Neutrophil (primary cell): ENCODE data around the gene ZNF93.
"Not testable (repeated sequence)": the region's sequence is repeated elsewhere in the genome, so short reads cannot be mapped to it uniquely, and the experiment has no call there.

Experiments used
- H3K27ac ChIP-seq: fragments of 200-600 bp; sonication (generic); 2 replicates; pipeline ENCODE4 v1.5.1; 2016; ENCODE audit warnings: mild to moderate bottlenecking, moderate library complexity
- H3K27me3 ChIP-seq: fragments of 200-600 bp; sonication (generic); 2 replicates; pipeline ENCODE4 v1.6.0; 2016; ENCODE audit warnings: mild to moderate bottlenecking
- H3K36me3 ChIP-seq: fragments of 200-600 bp; sonication (generic); 2 replicates; pipeline ENCODE4 v1.5.1; 2017
- H3K4me1 ChIP-seq, 2 experiments: fragments of 200-600 bp in 1 of 2; sonication (generic) in 1 of 2; 1 replicate in 1 of 2; 2 replicates in 1 of 2; pipeline versions ENCODE4 v1.5.1 to v1.6.1; 2013 to 2016; ENCODE audit warnings: low read depth in 1 of 2, low read length in 1 of 2, mild to moderate bottlenecking in 1 of 2, moderate library complexity in 1 of 2; ENCODE audit not compliant: control insufficient read depth in 1 of 2, insufficient read depth in 1 of 2
- H3K4me3 ChIP-seq, 2 experiments: fragments of 200-600 bp in 1 of 2; sonication (generic) in 1 of 2; 1 replicate in 1 of 2; 2 replicates in 1 of 2; pipeline ENCODE4 v1.5.1; 2013 to 2016; ENCODE audit warnings: low read depth in 1 of 2, low read length in 1 of 2, mild to moderate bottlenecking in 1 of 2, moderate library complexity in 1 of 2
- H3K9me3 ChIP-seq: fragments of 200-600 bp; sonication (generic); 2 replicates; pipeline ENCODE4 v1.5.1; 2016
- TF ChIP-seq, protein P1 (sequence below): fragments of 200-600 bp; sonication (generic); IDR thresholded peaks from 2 replicates; pipeline ENCODE4 v1.5.1; 2016; ENCODE audit warnings: antibody characterized with exemption

Gene ZNF93

DNA sequence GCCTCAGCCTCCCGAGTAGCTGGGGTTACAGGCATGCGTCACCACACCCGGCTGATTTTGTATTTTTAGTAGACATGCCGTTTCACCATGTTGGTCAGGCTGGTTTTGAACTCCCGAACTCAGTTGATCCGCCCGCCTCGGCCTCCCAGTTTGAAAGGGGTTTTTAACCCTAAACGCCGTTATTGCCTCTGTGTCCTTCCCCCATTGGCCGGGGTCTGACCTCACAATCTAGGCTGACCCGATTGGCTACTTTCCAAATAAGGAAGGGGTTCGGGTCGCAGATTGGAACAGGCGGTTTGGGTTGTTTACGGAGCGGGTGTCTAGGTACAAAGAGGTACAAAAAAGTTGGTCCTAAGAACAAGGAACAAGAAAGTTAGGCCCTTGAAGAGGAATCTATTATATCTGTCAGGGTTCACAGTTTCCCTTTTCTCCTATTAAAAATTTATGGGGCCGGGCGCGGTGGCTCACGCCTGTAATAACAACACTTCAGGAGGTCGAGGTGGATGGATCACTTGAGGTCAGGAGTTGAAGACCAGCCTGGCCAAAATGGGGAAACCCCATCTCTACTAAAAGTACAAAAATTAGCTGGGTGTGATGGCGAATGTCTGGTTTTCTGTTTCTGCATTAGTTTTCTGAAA lies 34.0 kb upstream of the ZNF93 start:
- no peaks in the 10 kb centered on the region for H3K27me3 ChIP-seq
- H3K27ac ChIP-seq: peak overlapping the region; percentile 86
- no peaks in the 10 kb centered on the region for H3K9me3 ChIP-seq
- no peaks in the 10 kb centered on the region for H3K36me3 ChIP-seq
- TF ChIP-seq, protein P1, sequence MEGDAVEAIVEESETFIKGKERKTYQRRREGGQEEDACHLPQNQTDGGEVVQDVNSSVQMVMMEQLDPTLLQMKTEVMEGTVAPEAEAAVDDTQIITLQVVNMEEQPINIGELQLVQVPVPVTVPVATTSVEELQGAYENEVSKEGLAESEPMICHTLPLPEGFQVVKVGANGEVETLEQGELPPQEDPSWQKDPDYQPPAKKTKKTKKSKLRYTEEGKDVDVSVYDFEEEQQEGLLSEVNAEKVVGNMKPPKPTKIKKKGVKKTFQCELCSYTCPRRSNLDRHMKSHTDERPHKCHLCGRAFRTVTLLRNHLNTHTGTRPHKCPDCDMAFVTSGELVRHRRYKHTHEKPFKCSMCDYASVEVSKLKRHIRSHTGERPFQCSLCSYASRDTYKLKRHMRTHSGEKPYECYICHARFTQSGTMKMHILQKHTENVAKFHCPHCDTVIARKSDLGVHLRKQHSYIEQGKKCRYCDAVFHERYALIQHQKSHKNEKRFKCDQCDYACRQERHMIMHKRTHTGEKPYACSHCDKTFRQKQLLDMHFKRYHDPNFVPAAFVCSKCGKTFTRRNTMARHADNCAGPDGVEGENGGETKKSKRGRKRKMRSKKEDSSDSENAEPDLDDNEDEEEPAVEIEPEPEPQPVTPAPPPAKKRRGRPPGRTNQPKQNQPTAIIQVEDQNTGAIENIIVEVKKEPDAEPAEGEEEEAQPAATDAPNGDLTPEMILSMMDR: no peak
- H3K4me1 ChIP-seq: peaks cover 10 to 12% of the 10 kb centered on the region in 2 experiments
- peak overlapping the region; percentile 76 to 89 for H3K4me3 ChIP-seq

DNA sequence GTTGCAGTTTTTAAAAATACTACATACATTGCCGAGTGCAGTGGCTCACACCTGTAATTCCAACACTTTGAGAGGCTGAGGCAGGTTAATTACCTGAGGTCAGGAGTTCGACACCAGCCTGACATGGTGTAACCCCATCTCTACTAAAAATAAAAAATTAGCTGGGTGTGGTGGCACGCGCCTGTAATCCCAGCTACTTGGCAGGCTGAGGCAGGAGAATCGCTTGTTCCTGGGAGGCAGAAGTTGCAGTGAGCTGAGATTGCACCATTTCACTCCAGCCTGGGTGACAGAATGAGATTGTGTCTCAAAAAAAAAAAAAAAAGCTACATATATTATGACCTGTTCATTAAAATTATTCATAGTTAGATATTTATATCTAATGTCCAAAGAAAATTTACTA lies 30.7 kb upstream of the ZNF93 start:
- not testable (repeated sequence) for H3K4me3 ChIP-seq, H3K27me3 ChIP-seq, H3K36me3 ChIP-seq, H3K27ac ChIP-seq
- H3K4me1 ChIP-seq: peaks cover 10 to 12% of the 10 kb centered on the region in 2 experiments
- H3K9me3 ChIP-seq: peaks cover 13% of the 10 kb centered on the region

DNA sequence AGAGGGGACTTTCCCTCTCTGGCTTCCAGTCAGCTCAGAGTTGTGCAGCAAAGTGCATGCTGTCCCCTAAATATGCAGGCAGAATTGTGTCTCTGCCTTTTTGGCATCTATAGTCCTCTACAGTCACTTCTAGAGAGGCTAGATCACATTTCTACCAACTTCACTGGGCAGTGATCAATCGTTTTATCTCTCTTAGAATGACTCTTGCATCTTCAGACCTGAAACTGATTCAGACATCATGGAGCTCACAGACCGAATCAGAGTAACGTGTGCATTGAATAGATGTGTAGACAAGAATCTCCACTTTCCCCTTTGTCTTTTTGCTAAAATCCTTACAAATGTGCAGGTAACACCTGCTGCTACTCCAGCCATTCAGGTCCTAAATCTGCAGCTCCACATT lies 28.8 kb upstream of the ZNF93 start:
- no peak overlapping the region for H3K4me3 ChIP-seq
- no peaks in the 10 kb centered on the region for H3K27me3 ChIP-seq
- no peak overlapping the region for H3K27ac ChIP-seq
- TF ChIP-seq, protein P1: no peak
- H3K9me3 ChIP-seq: peaks cover 13% of the 10 kb centered on the region
- peaks cover 5 to 6% of the 10 kb centered on the region in 2 experiments for H3K4me1 ChIP-seq
- no peaks in the 10 kb centered on the region for H3K36me3 ChIP-seq

DNA sequence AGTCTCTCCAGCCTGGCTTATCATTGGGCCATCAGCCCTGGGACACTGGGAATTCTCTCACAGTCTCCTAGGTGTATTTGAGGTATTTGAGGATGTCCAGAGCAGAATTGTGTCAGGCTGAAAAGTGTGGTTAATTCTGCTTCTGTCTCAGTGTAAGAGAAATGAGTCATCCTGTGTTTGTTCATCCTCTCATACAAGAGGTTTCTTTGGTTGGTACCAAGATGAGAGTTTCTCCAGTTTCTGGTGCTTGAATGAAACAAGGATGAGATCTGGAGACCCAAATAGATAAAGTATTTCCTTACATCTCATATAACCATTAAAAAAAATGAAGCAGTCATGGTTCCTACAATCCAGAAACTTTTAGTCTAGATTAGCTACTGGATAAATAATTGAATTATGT lies 27.4 kb upstream of the ZNF93 start:
- H3K27ac ChIP-seq: no peak overlapping the region
- H3K9me3 ChIP-seq: peaks cover 13% of the 10 kb centered on the region
- no peaks in the 10 kb centered on the region for H3K27me3 ChIP-seq
- H3K4me1 ChIP-seq: no peaks in the 10 kb centered on the region
- H3K36me3 ChIP-seq: no peaks in the 10 kb centered on the region
- H3K4me3 ChIP-seq: no peak overlapping the region
- TF ChIP-seq, protein P1: no peak

DNA sequence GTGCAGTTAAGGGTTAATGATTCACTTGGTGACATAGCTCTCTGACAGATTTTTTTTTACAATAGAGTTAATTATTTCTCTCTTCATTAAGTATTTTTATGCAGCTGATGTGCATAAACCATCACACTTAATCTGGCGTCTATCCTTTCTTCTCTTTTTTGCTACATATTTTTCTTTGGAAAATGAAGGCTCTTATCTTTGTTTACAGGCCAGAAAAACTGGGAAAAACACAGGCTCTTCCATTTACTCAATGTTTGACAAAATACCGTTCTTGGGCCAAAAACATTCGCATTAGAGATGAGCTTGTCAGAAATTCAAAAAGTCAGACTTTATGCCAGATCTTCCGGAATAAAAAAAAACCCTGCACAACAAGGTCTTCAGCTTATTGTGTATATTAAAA lies 23.0 kb upstream of the ZNF93 start:
- TF ChIP-seq, protein P1: no peak
- Histone ChIP-seq H3K9me3 (peaks cover 16% of the 10 kb centered on the region), H3K36me3 (no peaks in the 10 kb centered on the region), H3K4me3 (no peak overlapping the region), H3K27me3 (no peaks in the 10 kb centered on the region), H3K27ac (no peak overlapping the region), H3K4me1 (no peaks in the 10 kb centered on the region)

DNA sequence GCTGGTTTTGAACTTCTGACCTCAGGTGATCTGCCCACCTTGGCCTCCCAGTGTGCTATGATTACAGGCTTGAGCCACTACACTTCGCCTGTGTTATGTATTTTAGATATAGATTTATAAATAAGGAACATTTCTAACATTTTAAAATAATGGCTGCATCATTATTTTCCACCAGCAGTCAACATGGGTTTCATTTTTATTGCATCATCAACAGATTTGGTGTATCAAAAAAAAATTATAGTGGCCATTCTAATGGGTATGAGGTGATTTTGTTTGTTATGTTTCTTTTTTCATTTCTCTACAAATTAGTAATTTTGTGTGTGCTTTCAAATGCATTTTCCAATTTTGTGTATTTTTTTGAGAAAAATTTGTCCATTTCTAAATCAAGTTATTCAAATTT lies 16.2 kb upstream of the ZNF93 start:
- TF ChIP-seq, protein P1: no peak
- Histone ChIP-seq H3K27me3 (no peaks in the 10 kb centered on the region), H3K36me3 (no peaks in the 10 kb centered on the region), H3K27ac (no peak overlapping the region), H3K9me3 (peaks cover 5% of the 10 kb centered on the region), H3K4me1 (no peaks in the 10 kb centered on the region), H3K4me3 (no peak overlapping the region)

DNA sequence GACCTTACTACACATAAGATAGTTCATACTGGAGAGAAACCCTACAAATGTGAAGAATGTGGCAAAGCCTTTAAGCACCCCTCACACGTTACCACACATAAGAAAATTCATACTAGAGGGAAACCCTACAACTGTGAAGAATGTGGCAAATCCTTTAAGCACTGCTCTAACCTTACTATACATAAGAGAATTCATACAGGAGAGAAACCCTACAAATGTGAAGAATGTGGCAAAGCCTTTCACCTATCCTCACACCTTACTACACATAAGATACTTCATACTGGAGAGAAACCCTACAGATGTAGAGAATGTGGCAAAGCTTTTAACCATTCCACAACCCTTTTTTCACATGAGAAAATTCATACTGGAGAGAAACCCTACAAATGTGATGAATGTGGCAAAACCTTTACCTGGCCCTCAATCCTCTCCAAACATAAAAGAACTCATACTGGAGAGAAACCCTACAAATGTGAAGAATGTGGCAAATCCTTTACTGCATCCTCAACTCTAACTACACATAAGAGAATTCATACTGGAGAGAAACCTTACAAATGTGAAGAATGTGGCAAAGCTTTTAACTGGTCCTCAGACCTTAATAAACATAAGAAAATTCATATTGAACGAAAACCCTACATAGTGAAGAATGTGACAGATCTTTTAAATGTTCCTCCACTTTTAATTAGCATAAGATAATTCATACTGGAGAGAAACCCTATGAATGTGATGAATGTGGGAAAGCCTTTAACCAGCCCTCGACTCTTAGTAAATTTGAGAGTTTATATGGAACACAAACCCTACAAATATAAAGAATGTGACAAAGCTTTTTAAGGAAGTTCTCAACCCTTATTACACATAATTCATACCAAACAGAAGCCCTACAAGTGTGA lies 8.4 kb upstream of the ZNF93 start:
- H3K4me1 ChIP-seq, H3K27ac ChIP-seq, H3K27me3 ChIP-seq, H3K4me3 ChIP-seq, H3K36me3 ChIP-seq: not testable (repeated sequence)
- peaks cover 53% of the 10 kb centered on the region for H3K9me3 ChIP-seq
